Measurements from ENCODE around the gene AHI1. TPM values are rescaled to one million over a fixed set of nuclear protein-coding genes. Genes with fewer than 3 reads are reported as not detected.
A peak's percentile ranks its signal among the peaks of the same experiment; 100 is the strongest.

AHI1 gene
- polyA plus RNA-seq, 1 of the 3 experiments (the other 2 are of a cell fraction) = 7.3 TPM

- Histone ChIP-seq H3K4me3 (ENCODE audit: low read depth in 2 of 2, low read length in 1 of 2) (no peak overlapping the region), H3K36me3 (replicated peaks in 1 of 2; ENCODE audit: control insufficient read depth in 1 of 2, insufficient read depth in 2 of 2, low read length in 1 of 2) (no peaks in the 10 kb centered on the region), H3K9me2 (no peaks in the 10 kb centered on the region), H3K79me2 (ENCODE audit: insufficient read depth) (no peaks in the 10 kb centered on the region), H3K4me2 (no peak overlapping the region), H3K4me1 (ENCODE audit: control insufficient read depth in 1 of 2, insufficient read depth in 2 of 2, low read depth in 1 of 2, low read length in 1 of 2) (peaks cover 0 to 5% of the 10 kb centered on the region in 2 experiments; a peak in 2 of 4 replicates), H4K20me1 (ENCODE audit: insufficient read depth) (no peaks in the 10 kb centered on the region), H3K9ac (no peak overlapping the region), H2AFZ (ENCODE audit: low read depth) (no peak overlapping the region), H3K9me3 (no peaks in the 10 kb centered on the region), H3K27me3 (ENCODE audit: insufficient read depth) (no peaks in the 10 kb centered on the region), H3F3A (replicated peaks; ENCODE audit: insufficient read depth) (peaks cover 21% of the 10 kb centered on the region), H3K27ac (ENCODE audit: low read depth in 2 of 2, low read length in 1 of 2) (no peak overlapping the region)
- ChIA-PET POLR2A (no interaction called here), CTCF (interaction anchor here (2.4 kb wide), 1 partner anchor 686 kb away, joined by 18 read pairs; no protein-coding TSS in a partner anchor)
- DNase-seq = no peak
- TF ChIP-seq SMC3 (IDR thresholded peaks at IDR 0.05; ENCODE audit: low read depth, low read length) (peak; percentile 31; the same call in 1 of the 2 replicates), RXRA (IDR thresholded peaks at IDR 0.05; ENCODE audit: borderline replicate concordance, low read depth) (no peak), RAD21 (IDR thresholded peaks at IDR 0.05; ENCODE audit: low read length) (peak; percentile 54)
- 55% methylated on average over 2 of the region's 2 CpGs for WGBS (ENCODE audit: low lambda C conversion rate)
Measured at GRCh38 chr6:135540207-135540840, 42.8 kb upstream of the AHI1 start.

DNA sequence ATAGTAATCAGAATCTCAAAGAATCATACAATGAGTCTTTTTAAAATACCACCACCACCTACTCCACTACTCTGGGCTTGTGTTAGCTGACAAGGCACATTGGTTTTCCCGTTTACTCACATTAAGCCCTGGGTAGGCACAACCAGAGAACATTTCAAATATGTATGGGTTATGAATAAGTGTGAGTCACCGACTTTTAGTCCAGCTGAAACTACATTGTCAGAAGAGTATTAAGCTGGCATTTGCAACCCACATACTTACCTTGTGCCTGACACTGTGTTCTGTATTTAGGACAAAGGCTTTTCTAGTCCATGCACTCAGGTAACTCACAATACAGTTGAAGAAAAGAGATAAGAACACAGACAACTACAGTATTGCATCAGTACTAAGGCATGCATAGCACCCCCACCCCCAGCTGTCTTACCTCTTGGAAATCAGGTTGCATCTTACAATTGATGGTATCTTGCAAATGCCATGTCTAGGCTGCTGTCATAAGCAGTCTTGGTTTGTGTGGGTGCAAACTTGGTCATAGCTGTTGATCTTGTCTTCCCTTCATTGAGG, 40.3 kb upstream of the AHI1 start:
- Histone ChIP-seq H3K9ac (no peak overlapping the region), H3K4me1 (ENCODE audit: control insufficient read depth in 1 of 2, insufficient read depth in 2 of 2, low read depth in 1 of 2, low read length in 1 of 2) (peaks cover 0 to 5% of the 10 kb centered on the region in 2 experiments; a peak in 2 of 4 replicates), H2AFZ (ENCODE audit: low read depth) (no peak overlapping the region), H3K4me3 (ENCODE audit: low read depth in 2 of 2, low read length in 1 of 2) (no peak overlapping the region), H3F3A (replicated peaks; ENCODE audit: insufficient read depth) (peaks cover 21% of the 10 kb centered on the region), H4K20me1 (ENCODE audit: insufficient read depth) (no peaks in the 10 kb centered on the region), H3K36me3 (replicated peaks in 1 of 2; ENCODE audit: control insufficient read depth in 1 of 2, insufficient read depth in 2 of 2, low read length in 1 of 2) (no peaks in the 10 kb centered on the region), H3K9me2 (no peaks in the 10 kb centered on the region), H3K27me3 (ENCODE audit: insufficient read depth) (no peaks in the 10 kb centered on the region), H3K4me2 (no peak overlapping the region), H3K27ac (ENCODE audit: low read depth in 2 of 2, low read length in 1 of 2) (peak overlapping the region in 1 of 2 experiments; percentile 50; a peak in 2 of 4 replicates), H3K9me3 (no peaks in the 10 kb centered on the region), H3K79me2 (ENCODE audit: insufficient read depth) (no peaks in the 10 kb centered on the region)
- no peak for DNase-seq
- ChIA-PET CTCF (interaction anchor here (1.5 to 2.8 kb wide), 2 partner anchors 372 to 689 kb away, joined by 6 to 12 read pairs; no protein-coding TSS in a partner anchor), POLR2A (no interaction called here)
- 5% methylated on average over 2 of the region's 2 CpGs for WGBS (ENCODE audit: low lambda C conversion rate)
- peak in 1 of 2 experiments; percentile 38; a peak in 1 of 4 replicates for TF ChIP-seq EP300 (IDR thresholded peaks at IDR 0.05; ENCODE audit: borderline replicate concordance in 1 of 2, low read depth in 1 of 2, low read length in 1 of 2)
- peak; percentile 29; the same call in 1 of the 2 replicates for TF ChIP-seq PBX3 (IDR thresholded peaks at IDR 0.05)
- no peak for TF ChIP-seq POLR2AphosphoS5 (IDR thresholded peaks at IDR 0.05; ENCODE audit: low read depth, low read length)
- no peak for TF ChIP-seq GATA2 (CRISPR knock-in tag; IDR thresholded peaks at IDR 0.05)
- no peak for TF ChIP-seq FOXJ3 (CRISPR knock-in tag; IDR thresholded peaks at IDR 0.05)
- TF ChIP-seq TCF12 (IDR thresholded peaks at IDR 0.05) = peak; percentile 68
- 0 out of 2 replicates have a peak, but pooled peaks have one; percentile 10 for TF ChIP-seq NFIC (IDR thresholded peaks at IDR 0.05; ENCODE audit: borderline replicate concordance)
- TF ChIP-seq, protein P1, sequence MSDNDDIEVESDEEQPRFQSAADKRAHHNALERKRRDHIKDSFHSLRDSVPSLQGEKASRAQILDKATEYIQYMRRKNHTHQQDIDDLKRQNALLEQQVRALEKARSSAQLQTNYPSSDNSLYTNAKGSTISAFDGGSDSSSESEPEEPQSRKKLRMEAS (IDR thresholded peaks at IDR 0.05; ENCODE audit: low read depth) = peak; percentile 39; the same call in 1 of the 2 replicates
- peak; percentile 71 for TF ChIP-seq JUND (IDR thresholded peaks at IDR 0.05)
- peak; percentile 89 for TF ChIP-seq FOSL2 (IDR thresholded peaks at IDR 0.05; ENCODE audit: borderline replicate concordance, low read depth)
- TF ChIP-seq MEF2A (IDR thresholded peaks at IDR 0.05; ENCODE audit: borderline replicate concordance, low read depth) = no peak
- TF ChIP-seq, protein P2, sequence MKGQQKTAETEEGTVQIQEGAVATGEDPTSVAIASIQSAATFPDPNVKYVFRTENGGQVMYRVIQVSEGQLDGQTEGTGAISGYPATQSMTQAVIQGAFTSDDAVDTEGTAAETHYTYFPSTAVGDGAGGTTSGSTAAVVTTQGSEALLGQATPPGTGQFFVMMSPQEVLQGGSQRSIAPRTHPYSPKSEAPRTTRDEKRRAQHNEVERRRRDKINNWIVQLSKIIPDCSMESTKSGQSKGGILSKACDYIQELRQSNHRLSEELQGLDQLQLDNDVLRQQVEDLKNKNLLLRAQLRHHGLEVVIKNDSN (IDR thresholded peaks at IDR 0.05; ENCODE audit: borderline replicate concordance, low read depth) = no peak
- TF ChIP-seq TEAD4 (IDR thresholded peaks at IDR 0.05; ENCODE audit: borderline replicate concordance, insufficient read depth) = 0 out of 2 replicates have a peak, but pooled peaks have one; percentile 27
- TF ChIP-seq REST (IDR thresholded peaks at IDR 0.05; ENCODE audit: low read depth, low read length) = no peak
- no peak for TF ChIP-seq SMC3 (IDR thresholded peaks at IDR 0.05; ENCODE audit: low read depth, low read length)
